ENCODE results near the gene EFEMP1.

The EFEMP1 gene

GRCh38 chr2:55891671-55892094 lies 31.9 kb downstream of the EFEMP1 start:
- DNase-seq: no peak

GRCh38 chr2:55888936-55889335 lies 34.6 kb downstream of the EFEMP1 start:
- DNase-seq: no peak

GRCh38 chr2:55887901-55888624 lies 35.5 kb downstream of the EFEMP1 start:
- DNase-seq: no peak

GRCh38 chr2:55887351-55887750 lies 36.2 kb downstream of the EFEMP1 start:
- DNase-seq: no peak

GRCh38 chr2:55885944-55886281 lies 37.7 kb downstream of the EFEMP1 start:
- DNase-seq: no peak

GRCh38 chr2:55885127-55885943 lies 38.2 kb downstream of the EFEMP1 start:
- no peak for DNase-seq

GRCh38 chr2:55883829-55884228 lies 39.8 kb downstream of the EFEMP1 start:
- DNase-seq: no peak

GRCh38 chr2:55883357-55883756 lies 40.2 kb downstream of the EFEMP1 start:
- DNase-seq: no peak

- no peak for DNase-seq
These were observed 40.6 kb downstream of the EFEMP1 start for GRCh38 chr2:55882954-55883353.

GRCh38 chr2:55880416-55881143 lies 43.0 kb downstream of the EFEMP1 start:
- DNase-seq: no peak

- no peak for DNase-seq
These were observed 43.6 kb downstream of the EFEMP1 start for GRCh38 chr2:55879976-55880375.

- DNase-seq: no peak
These were observed 46.5 kb downstream of the EFEMP1 start for GRCh38 chr2:55877087-55877436.

- DNase-seq: no peak
These were observed 47.0 kb downstream of the EFEMP1 start for GRCh38 chr2:55876429-55877086.

GRCh38 chr2:55875434-55876135 lies 48.0 kb downstream of the EFEMP1 start:
- DNase-seq: no peak

- no peak for DNase-seq
These were observed 49.2 kb downstream of the EFEMP1 start for GRCh38 chr2:55874338-55874737.

GRCh38 chr2:55871637-55872036 lies 51.9 kb downstream of the EFEMP1 start:
- no peak for DNase-seq

GRCh38 chr2:55869637-55870325 lies 53.8 kb downstream of the EFEMP1 start:
- no peak for DNase-seq

GRCh38 chr2:55865096-55865835 lies 58.3 kb downstream of the EFEMP1 start:
- no peak for DNase-seq

GRCh38 chr2:55864351-55865084 lies 59.1 kb downstream of the EFEMP1 start:
- no peak for DNase-seq

GRCh38 chr2:55862673-55863390 lies 60.8 kb downstream of the EFEMP1 start:
- DNase-seq: no peak
